ENCODE data around the gene NTNG1.

NTNG1 gene

DNA sequence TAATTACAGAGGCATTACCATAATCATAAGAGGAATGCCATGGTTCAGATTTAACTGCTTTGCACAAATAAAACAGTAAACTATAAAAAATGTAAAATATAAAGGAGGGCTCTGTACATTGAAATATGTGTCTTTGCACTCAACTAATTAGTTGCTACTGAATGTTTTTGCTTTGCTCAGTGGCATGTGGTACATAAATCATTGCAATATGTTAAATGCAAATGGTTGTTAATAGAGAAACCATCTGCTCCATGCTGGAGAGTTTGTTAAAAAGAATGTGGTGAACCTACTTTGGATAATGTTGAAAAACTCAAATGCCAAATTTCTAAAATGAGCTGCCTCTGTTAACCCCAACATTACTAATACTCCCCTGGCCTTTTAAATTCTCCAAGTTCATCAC, 201.5 kb downstream of the NTNG1 start:
- no peak for DNase-seq (ENCODE audit: low read depth)

DNA sequence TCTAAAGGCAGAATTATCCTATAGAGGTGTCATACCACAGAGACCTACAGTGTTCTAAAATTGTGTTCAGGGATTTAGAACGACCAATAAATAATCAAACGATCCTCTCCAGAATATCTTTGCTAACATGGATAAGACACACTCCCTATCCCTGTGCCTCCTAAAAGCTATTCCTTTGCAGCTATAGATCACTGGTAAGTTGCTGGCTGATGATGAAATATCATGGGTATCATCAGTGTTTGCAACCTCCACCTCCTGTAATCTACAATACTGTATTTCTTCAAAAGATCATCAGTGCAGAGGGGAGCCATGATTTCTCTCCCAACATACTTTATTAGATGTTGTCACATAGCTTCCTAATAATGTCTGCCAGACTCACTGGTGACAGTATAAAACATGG, 201.9 kb downstream of the NTNG1 start:
- DNase-seq (ENCODE audit: low read depth): no peak

DNA sequence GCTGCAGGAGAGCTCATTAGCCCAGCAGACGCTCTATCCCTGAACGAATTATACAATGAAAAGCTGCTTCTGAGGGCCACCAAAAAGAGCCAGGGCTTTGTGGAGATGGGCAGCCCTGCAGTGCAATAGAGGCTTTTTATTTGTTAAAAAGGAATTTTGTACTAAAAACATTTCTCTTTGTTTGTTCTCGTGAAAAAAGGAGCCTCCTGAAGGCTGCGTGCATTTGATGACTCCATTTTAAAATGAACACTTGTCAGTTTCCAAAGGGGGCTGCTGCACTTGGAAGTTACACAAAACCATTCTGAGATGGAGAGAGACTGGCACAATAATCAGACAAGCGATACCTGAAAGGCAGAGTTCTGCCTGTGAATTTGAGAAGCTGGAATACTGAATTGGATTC, 202.8 kb downstream of the NTNG1 start:
- no peak for DNase-seq (ENCODE audit: low read depth)

DNA sequence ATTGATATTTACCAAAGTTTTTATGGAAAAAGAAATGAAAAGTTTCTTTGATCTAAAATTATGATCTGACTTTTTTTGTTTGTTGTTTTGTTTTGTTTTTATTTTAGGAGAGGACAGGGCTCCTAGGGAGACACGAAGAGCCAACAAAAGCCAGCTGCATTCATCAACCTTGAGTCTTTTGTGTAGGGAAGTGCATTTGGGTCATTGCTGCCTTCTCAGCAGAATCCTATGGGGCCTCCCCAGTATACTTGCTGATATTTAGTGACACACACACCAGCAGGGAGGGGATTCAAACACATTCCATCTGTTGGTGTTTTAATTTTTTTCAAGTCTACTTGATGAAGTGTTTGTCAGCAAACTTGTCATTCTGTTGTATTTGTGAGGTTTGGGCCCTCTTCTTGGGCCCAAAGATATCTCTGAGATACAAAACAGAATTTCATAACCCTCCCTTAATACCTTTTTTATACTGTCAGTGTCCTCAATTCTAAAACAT, 203.5 kb downstream of the NTNG1 start:
- DNase-seq (ENCODE audit: low read depth): no peak

DNA sequence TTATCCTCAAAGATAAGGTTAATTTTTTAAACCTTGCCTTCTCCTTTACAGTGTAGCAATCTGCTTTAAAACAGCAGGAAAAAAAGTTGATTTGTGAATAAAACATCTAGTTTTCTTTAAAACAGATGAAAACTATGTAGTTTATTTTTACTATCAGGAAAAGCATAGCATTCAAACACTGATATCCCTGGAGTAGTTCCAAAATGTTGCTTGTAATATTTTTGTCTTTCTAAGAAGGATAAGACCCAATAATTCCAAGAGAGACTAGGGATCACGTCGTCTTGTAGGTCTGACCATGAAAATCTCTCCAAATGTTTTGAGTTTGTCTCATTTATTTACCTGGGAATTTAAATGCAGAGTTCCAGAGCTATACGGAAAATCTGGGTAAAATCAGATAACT, 204.0 kb downstream of the NTNG1 start:
- DNase-seq (ENCODE audit: low read depth): no peak

DNA sequence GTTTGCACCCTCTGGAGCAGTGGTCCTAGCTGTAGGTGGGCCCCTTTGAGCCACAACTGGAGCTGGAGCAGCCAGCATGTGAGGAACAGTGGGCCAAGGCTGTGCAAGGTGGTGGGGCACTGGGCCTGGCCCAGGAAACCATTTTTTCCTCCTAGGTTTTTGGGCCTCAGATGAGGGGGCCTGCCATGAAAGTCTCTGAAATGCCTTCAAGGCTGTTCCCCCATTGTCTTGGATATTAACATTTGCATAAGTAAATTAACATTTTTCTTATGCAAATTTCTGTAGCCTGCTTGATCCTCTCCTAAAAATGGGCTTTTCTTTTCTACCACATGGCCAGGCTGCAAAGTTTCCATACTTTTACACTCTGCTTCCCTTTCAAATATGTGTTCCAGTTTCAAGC, 212.0 kb downstream of the NTNG1 start:
- no peak for DNase-seq (ENCODE audit: low read depth)

DNA sequence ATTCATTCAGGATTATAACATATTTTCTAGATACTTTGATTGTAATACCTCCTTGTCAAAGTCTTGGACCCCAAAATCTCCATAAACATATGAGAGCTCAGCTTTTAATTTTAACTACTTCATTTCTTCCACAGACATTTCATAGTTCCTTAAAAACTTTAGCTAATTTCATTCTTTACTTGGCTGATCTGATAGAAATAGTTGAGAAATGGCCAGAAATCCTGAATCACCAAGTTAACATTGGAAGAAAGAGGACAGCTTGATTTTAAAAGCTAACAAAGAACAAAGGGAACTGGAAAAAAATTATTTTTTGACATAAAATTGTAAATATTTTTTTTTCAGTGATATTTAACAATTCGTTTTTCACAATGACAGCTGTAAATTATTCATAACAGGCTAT, 216.5 kb downstream of the NTNG1 start:
- no peak for DNase-seq (ENCODE audit: low read depth)

DNA sequence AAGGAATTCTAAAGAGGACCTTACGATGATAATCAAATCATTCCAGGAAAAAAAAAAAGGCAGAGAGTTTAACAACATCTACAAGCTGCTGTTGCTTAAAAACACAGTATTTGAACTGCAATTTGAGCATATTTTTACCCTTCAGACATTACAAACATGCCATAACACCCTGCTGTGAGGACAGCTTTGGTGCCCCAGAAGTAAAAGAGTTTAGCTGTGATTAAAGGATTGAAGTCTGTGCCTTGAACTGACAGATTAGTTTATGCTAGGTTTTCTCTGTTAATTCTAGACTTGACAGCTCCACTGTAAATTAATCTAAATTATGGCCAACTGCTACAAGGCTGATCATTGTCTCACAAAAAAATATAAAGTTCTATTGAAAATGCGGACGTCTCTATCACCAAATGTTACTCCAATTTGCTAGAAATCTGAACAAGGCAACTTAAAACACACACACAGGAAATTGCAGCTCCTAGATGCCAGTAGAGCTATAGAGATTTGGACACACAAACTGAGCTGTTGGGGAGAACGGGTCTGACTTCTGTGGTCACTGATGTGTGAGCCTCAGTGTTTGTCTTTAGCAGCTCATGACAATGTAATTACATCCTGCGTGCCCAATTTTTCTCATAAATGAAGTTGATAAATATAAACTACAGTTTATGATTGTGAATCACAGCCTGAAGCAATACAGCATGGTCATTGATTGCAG, 217.9 kb downstream of the NTNG1 start:
- DNase-seq (ENCODE audit: low read depth): no peak

DNA sequence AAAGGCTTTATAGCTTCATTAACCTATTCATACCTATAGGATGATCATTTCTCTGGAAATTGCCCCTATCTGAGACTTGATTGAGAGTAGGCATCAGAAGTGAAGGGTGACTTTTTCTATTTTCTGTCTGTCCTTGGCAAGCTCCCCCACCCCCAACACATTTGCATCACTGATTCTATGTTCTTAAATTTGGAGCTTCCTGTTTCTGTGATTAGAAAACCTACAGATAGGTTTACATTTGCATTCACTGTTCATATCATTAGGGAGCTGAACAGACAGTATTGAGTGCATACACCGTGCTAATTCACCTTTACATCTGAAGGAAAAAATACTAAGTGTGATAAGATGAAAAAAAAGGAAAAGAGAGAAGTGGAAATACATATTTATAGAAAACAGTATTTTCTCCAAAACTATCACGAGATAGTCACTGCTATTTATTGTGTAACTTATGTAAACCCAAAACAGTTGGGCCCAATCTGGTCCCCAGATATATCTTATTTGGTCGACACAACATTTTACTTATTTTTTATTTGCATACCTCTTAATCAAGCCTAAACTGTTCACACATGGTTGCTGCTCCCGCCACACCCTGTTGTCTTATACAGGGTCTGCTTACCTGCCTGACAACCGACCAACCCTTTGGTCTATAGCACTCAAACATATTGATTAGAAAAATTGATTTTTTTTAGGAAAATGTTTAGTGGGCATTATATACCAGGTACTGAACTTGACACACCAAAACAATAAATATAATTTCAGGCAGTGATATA, 218.8 kb downstream of the NTNG1 start:
- no peak for DNase-seq (ENCODE audit: low read depth)

DNA sequence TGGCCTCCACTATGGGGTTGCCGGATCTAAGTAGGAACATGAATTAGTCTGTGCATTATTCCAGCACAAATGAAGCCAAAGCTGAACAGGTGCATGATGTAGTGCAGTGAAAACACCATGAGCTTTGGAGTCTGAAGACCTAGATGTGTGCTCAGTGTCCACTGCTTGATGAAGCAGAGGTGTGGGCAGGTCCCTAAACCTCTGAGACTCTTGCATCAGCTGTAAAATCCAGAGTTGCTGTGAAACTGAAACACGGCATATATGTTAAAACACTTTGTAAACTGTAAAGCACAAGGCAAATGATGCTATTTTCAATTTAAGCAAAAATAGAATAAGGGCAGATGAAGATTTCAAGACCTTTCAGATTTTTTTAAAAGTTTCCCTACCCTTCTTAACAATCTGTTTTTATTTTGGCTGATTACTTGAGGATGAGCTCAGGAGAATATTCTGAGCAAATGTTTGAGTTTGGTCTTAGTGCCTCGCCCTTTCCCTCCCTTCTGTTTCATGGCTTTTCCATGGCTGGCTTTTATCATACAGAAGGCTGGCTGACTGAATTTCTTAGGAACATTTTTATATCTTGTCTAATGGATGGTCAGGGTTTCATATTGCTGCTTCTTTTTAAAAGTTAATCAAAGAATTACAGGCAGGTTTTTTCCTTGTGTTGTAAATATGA, 221.8 kb downstream of the NTNG1 start:
- DNase-seq (ENCODE audit: low read depth): no peak

DNA sequence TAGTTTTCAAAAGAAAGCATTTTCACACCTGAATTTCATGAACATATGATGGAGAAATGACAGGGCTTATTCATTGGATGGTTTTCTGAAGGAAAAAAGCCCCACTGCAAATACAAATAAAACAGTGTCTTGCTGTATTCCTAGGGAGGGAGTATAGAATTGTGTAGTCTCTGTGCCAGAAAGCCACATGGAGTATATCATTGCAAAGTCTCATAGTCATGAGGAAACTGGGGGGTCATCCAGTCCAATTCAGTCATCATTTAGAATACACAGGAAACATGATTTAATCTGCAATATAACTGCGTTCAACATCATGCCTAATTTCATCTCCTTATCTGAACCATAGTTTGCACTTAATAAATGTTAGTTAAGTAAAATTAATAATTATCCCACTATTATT, 222.3 kb downstream of the NTNG1 start:
- no peak for DNase-seq (ENCODE audit: low read depth)

DNA sequence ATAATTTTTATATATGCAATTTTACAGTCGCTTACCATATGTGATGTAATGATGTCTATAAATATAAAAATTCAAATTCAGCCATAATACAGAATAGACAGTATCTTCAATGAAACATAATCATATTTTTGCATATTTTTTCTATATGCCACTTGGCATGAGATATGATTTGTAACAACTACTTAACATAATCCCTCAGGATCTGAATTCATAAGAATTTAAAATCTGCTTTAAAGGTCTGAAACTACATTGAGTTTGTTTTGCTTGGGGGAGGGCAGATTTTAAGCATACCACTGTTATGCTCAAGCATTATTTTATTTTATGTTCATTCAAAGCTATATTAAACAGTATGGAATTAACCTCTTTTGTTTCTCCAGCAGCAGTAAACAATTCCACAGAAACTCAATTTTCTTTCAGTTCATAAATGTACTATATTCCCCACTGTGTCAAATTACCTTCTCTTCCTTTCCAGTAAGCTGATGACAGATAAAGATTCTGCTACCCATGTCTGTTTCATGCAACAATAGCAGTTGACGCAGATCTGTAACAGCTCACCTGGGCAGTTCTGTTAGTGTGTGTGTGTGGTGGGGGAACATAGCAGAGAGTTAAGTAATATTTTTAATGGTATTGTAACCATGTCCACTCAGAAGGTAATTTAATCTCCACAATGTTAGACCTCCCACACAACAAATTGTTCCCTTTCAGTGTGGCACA, 224.8 kb downstream of the NTNG1 start:
- no peak for DNase-seq (ENCODE audit: low read depth)

DNA sequence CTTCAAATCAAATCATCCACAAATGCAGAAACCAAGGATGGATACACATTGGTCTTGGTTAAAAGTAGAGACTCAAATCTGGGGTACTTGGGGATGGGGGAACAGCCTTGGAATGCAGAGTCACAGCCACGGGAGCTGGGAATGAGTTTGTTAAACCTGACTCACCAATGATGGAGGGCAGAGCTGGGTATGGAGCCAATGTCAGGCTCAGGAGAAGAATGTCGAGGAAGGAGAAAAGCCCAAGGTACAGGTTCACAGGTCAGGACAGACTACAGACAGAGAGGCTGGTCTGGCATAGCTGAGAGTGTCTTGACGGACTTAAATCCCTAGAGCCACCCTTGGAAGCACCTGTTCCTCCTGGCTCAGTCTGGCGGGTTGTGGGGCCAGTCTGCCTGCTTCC, 237.6 kb downstream of the NTNG1 start:
- no peak for DNase-seq (ENCODE audit: low read depth)

DNA sequence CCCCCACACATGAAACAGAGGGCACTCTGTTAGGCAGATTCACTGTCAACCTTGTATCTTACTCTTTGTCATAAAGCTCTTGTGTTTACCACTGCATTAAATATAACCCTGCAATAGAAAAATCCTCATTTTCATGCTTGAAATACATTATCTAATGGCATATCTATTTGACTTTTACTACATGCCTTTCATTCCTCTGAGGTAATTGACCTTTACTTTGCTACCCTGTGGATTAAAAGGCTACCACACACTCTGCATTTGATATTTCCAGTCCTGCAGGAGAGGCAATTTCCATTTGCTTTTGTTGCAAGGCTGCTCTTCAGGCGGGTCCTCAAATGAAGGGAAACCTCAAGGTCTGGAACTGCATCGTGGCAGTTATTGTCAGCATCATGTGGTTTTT, 238.0 kb downstream of the NTNG1 start:
- no peak for DNase-seq (ENCODE audit: low read depth)

DNA sequence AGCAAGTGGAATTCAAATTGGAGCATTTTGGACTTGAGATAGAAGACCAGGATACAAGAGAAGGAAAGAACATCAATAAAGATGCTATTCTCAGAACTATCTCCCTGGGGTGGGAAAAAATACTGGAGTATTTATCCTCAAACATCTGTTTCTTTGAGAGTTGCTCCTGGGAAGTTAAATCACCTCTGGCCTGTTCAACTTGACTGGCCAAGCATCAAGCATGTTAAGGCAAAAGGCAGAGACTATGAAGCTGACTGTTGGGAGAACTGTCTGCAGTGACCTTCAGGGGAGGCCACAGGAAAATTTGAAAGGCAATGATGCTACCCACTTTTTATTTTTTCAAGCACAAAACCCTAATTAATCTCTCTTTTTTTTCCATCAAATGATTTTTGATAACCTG, 239.0 kb downstream of the NTNG1 start:
- no peak for DNase-seq (ENCODE audit: low read depth)

DNA sequence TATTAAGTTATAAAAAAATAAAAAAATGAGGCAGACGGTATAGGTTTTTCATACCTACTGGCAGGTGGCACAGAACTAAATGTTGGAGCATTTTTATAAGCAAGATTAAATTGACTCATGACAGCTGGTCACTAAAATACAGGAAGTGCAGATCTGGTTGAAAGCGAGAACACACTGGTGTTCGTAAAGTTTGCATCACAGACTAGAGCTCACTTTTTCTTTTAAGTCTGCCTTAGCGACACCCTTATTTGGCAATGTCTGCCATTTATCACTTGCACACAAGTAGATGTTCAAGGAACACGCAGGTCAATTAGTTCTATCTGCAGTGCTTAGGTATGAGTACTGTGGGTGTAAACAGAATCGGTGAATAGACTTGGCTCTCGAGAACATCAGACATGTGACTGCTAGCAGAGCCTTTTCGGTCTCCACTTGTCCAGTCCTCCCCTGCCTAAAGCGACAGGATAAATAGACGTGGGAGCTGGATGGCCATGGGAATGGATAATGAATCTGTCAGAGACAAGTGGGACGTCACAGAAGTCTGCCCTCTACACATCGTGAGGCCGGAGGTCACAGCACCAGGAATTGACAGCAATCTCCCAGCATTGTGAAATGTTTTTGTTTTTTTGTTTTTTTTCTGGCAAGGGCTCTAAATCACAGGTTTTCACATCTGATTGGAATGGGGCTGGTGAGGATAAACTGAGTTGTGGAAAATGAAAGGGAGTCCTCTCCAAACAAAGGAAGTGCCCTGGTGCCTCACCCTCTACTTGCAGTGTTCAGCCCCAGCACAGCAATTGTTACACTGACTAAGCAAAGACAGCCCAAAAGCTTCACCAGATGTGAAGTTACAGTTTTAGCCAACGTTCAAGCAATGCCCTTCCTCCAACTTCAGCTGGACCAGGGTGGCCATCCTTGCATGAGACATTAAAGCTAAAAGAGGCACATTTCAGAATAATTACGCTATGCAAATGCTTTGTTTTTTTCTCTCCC, 248.9 kb downstream of the NTNG1 start:
- no peak for DNase-seq (ENCODE audit: low read depth)

DNA sequence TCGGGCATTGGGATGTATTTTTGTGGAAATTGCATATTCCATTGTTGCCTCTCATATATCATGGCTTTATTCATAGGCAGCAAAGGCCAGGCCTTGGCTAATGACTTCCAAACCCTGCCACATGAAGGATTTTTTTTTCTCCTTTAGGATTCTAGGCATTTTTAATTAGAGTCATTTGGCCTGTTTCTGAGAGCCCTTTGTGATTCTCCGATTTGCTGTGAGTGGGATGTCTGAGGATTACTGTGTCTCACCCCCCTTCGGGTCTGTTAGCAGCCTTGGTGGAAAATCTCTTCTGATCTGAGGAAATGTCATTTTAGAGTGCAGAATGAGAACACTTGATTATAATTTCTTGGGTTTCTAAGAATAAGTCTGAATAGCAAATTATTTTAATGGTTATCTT, 253.5 kb downstream of the NTNG1 start:
- no peak for DNase-seq (ENCODE audit: low read depth)

DNA sequence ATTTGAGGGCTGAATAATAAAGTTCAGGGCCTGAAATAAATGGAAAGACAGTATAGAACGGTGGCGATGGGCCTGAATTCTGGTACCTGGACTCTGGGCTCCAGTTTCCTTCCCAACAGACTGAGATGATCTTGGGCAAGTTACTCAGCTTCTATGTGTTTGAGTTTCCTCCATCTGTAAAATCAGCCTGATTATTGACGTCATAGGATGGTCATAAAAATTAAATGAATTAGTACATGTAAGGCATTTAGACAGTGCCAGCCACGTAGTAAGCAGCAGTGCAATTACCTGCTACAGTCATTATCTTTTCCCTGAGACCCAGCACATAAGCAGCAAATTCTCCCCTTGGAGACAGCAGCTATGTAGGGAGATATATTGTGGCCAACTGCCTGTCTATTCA, 260.9 kb downstream of the NTNG1 start:
- no peak for DNase-seq (ENCODE audit: low read depth)

DNA sequence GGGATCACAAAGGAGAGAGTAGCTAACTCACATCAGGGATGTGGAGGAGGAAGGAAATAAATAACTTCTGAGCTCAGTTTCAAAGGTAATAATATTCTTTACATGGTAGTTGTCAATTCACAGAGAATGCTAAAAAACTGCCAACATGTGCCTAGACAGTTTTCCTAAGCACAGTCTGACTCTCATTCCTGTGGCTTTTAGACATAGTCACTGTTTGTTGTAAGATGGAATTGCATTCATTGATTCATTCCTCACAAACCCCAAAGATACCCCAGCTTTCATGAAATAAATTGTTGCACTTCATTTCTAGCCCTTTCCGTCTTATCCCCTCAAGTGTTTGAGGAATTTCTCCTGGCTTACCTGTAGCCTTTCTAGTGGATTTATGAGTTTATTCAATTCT, 263.9 kb downstream of the NTNG1 start:
- DNase-seq (ENCODE audit: low read depth): no peak

DNA sequence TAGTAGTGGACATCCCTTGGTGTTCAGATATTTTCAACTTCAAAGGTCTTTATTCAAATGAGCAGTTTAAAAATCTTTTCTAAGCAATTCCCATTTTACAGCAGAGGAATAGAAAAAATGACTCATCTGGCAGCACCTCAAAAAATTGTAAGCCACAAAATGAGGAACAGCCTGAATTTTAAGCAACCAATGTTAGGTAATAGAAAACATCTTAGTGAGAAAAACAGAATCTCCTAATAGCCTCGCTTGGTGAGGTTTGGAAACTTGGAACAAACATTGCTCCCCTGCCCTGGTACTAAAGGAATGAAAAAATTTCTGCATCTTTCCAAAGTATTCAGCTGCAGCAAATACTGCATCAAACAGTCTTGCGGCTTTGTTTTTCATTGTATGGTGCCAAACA, 264.4 kb downstream of the NTNG1 start:
- no peak for DNase-seq (ENCODE audit: low read depth)

DNA sequence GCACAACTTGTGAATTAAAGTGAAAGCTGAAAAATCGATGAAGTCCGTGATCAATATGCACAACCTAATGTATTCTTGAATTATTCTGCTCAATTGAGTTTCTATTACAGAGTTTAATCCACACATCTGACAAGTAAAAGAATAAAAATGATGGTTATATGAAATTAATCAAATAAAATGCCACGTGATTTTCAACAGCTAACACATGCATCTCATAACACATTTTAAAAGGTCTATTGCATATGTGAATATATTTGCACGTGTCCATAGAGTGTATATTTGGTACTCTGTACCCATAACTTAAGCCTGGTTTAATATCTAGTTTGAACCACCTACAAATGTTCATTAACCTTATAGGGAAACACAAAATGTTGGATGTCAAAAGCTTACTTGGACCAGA, 266.2 kb downstream of the NTNG1 start:
- DNase-seq (ENCODE audit: low read depth): no peak

Data from activated T-cell treated with anti-CD3 and anti-CD28 coated beads for 1 hour (primary cell).